K562 (cell line): ENCODE results near the gene FAM180B. TPM values are rescaled to one million over a fixed set of nuclear protein-coding genes. Genes with fewer than 3 reads are reported as not detected.

ENCODE experiments used
- ATAC-seq: fragments of 200-7000 bp; cut with Tn5 transposase; 3 replicates; pipeline ENCODE4 v1.9.1; 2020; ENCODE audit warnings: moderate library complexity
- BruUV-seq: library from RNA; stranded (reverse); fragments of 400-500 nt; replicated peaks from 2 replicates; lab custom pipeline; 2021; lab: Mats Ljungman, UMichigan
- CTCF ChIA-PET: fragments of 300-600 bp; formaldehyde crosslinking; extraction: SDS; loops from one replicate; lab custom pipeline; 2021; ENCODE audit warnings: low intra/inter-chr PET ratio; lab: Yijun Ruan, JAX
- POLR2A ChIA-PET: fragments of 300-600, 350-650 bp; sonication (Branson Sonifier 250); formaldehyde crosslinking; extraction: SDS; loops from one replicate; lab custom pipeline; 2021; ENCODE audit warnings: antibody characterized with exemption, inconsistent platforms; lab: Yijun Ruan, JAX
- DNase-seq, 4 experiments: peaks; one replicate each; pipeline versions ENCODE4 v3.0.0 to v3.0.0-alpha.2; 2011 to 2018; ENCODE audit warnings: low spot score in 3 of 4, mixed read lengths in 3 of 4; ENCODE audit errors: extremely low read depth in 1 of 4
- FAIRE-seq: peaks from 2 replicates; lab custom pipeline; 2011; peaks lifted over from hg19 to GRCh38; lab: Jason Lieb, UNC
- H2AFZ ChIP-seq: 2 replicates; pipeline ENCODE4 v1.6.0; 2011; ENCODE audit warnings: low read depth, low read length, control low read depth, inconsistent platforms
- H3K27ac ChIP-seq: fragments of 200-600 bp; 3 replicates; pipeline ENCODE4 v1.8.0; 2011; ENCODE audit warnings: low read depth, mild to moderate bottlenecking, control low read depth, inconsistent platforms, low read length, moderate library complexity, mixed read lengths; ENCODE audit errors: extremely low read depth
- H3K27me3 ChIP-seq, 2 experiments: fragments of 300-600 bp in 1 of 2; 2 replicates in 1 of 2; 3 replicates in 1 of 2; pipeline versions ENCODE4 v1.6.0 to v1.8.0; 2011; ENCODE audit warnings: inconsistent platforms in 2 of 2, low read length in 2 of 2, mild to moderate bottlenecking in 1 of 2, mixed read lengths in 1 of 2, moderate library complexity in 1 of 2; ENCODE audit not compliant: control insufficient read depth in 2 of 2, insufficient read depth in 2 of 2
- H3K36me3 ChIP-seq: fragments of 300-600 bp; 3 replicates; pipeline ENCODE4 v1.8.0; 2011; ENCODE audit warnings: mild to moderate bottlenecking, low read length, inconsistent platforms; ENCODE audit not compliant: control insufficient read depth, insufficient read depth
- H3K4me1 ChIP-seq, 2 experiments: fragments of 200-600 bp in 1 of 2; replicated peaks in 1 of 2; 2 replicates in 1 of 2; 3 replicates in 1 of 2; pipeline versions ENCODE4 v1.5.1 to v1.8.0; 2011; ENCODE audit warnings: inconsistent platforms in 2 of 2, low read length in 2 of 2, mild to moderate bottlenecking in 1 of 2, mixed read lengths in 1 of 2, moderate library complexity in 1 of 2; ENCODE audit not compliant: control insufficient read depth in 2 of 2, insufficient read depth in 2 of 2
- H3K4me2 ChIP-seq: 2 replicates; pipeline ENCODE4 v1.6.1; 2011; ENCODE audit warnings: low read length, control low read depth, inconsistent platforms, mixed read lengths; ENCODE audit not compliant: insufficient read depth
- H3K4me3 ChIP-seq: fragments of 200-600 bp; sonication (generic), shearing (Covaris generic); 2 replicates; pipeline ENCODE4 v1.5.1; 2016; ENCODE audit warnings: control low read depth, inconsistent platforms
- H3K79me2 ChIP-seq: fragments of 200-600 bp; 3 replicates; pipeline ENCODE4 v1.8.0; 2011; ENCODE audit warnings: low read length, inconsistent platforms; ENCODE audit not compliant: control insufficient read depth, insufficient read depth
- H3K9ac ChIP-seq, 2 experiments: 2 replicates each; pipeline versions ENCODE4 v1.6.0 to v1.6.1; 2011; ENCODE audit warnings: low read depth in 2 of 2, low read length in 2 of 2, control low read depth in 1 of 2, inconsistent platforms in 1 of 2, mild to moderate bottlenecking in 1 of 2, mixed read lengths in 1 of 2; ENCODE audit not compliant: insufficient read depth in 1 of 2
- H3K9me1 ChIP-seq: one replicate; pipeline ENCODE4 v1.6.0; 2011; ENCODE audit warnings: inconsistent platforms, mild to moderate bottlenecking, low read length, moderate library complexity; ENCODE audit not compliant: control insufficient read depth, insufficient read depth
- H3K9me3 ChIP-seq: replicated peaks from 2 replicates; pipeline ENCODE4 v1.5.1; 2011; ENCODE audit warnings: low read depth, low read length, inconsistent platforms; ENCODE audit not compliant: control insufficient read depth, insufficient read depth
- H4K20me1 ChIP-seq: replicated peaks from 2 replicates; pipeline ENCODE4 v1.6.1; 2011; ENCODE audit warnings: low read length, inconsistent platforms, mixed read lengths; ENCODE audit not compliant: control insufficient read depth, insufficient read depth
- KDM2B ChIP-seq: fragments of 250-450 bp; sonication (Bioruptor Pico); IDR thresholded peaks from 2 replicates; pipeline ENCODE4 v1.8.0; 2021; ENCODE audit warnings: mild to moderate bottlenecking, moderate library complexity
- MCM3 ChIP-seq: fragments of 450-650 bp; IDR thresholded peaks from 2 replicates; pipeline ENCODE4 v1.6.1; 2016
- STAG1 ChIP-seq: sonication (generic); formaldehyde crosslinking; IDR thresholded peaks from 2 replicates; pipeline ENCODE4 v1.5.0; 2020; ENCODE audit warnings: missing genetic modification reagents, borderline replicate concordance
- UBTF ChIP-seq, 2 experiments: IDR thresholded peaks; 2 replicates each; pipeline ENCODE4 v1.6.1; 2012; ENCODE audit warnings: improper control_type of control experiment in 2 of 2, low read depth in 2 of 2, low read length in 2 of 2, borderline replicate concordance in 1 of 2
- ZFX ChIP-seq: sonication (generic); formaldehyde crosslinking; IDR thresholded peaks from 2 replicates; pipeline ENCODE4 v1.8.0; 2022; ENCODE audit warnings: mild to moderate bottlenecking, missing genetic modification reagents, moderate library complexity
- ZNF232 ChIP-seq: sonication (generic); formaldehyde crosslinking; IDR thresholded peaks from 2 replicates; pipeline ENCODE4 v1.8.0; 2022; ENCODE audit warnings: mild to moderate bottlenecking, missing genetic modification reagents
- ZNF263 ChIP-seq: sonication (generic); formaldehyde crosslinking; IDR thresholded peaks from 2 replicates; pipeline ENCODE4 v1.8.0; 2022; ENCODE audit warnings: mild to moderate bottlenecking, missing genetic modification reagents, borderline replicate concordance
- WGBS: fragments of 100-300 bp; shearing (Covaris generic); methylation state at CpG from one replicate; pipeline ENCODE4 v1.1.6; 2016; ENCODE audit warnings: low coverage, mixed read lengths; ENCODE audit not compliant: insufficient coverage; ENCODE audit errors: missing lambda C conversion rate; 5-methylcytosine and 5-hydroxymethylcytosine counted together
- in situ Hi-C: fragments of 300-500 bp; cut with MboI; formaldehyde crosslinking; loops from 4 replicates; pipeline ENCODE4 v1.15.0; 2018; ENCODE audit warnings: inconsistent platforms, mixed read lengths
- intact Hi-C: fragments of 100-400 bp; cut with micrococcal nuclease; formaldehyde crosslinking; loops from 2 replicates; pipeline ENCODE4 v1.14.2; 2022
- polyA plus RNA-seq, 8 experiments: library from polyadenylated mRNA; depleted of rRNA in 4 of 8; stranded (reverse) in 5 of 8; unstranded in 3 of 8; fragments of >200 nt; fragmentation: Nextera tagmentation in 2 of 8; fragmentation: Illumina TruSeq in 1 of 8; extraction: Ambion mirVana in 2 of 8; extraction: Trizol in 1 of 8; gene quantifications; 2 replicates each; pipeline versions ENCODE4 v1.2.1 to v1.2.3, GENCODE V29; 2011 to 2014; ENCODE audit warnings: inconsistent platforms in 1 of 8, missing spikeins in 1 of 8
- total RNA-seq, 7 experiments: library from RNA; depleted of rRNA in 6 of 7; stranded (reverse); fragments of >200 nt in 6 of 7; fragmentation: Illumina TruSeq in 2 of 7; extraction: Trizol in 2 of 7; gene quantifications; 2 replicates each; pipeline versions ENCODE4 v1.2.1 to v1.2.3, GENCODE V29; 2011 to 2021; ENCODE audit warnings: low replicate concordance in 1 of 7

FAM180B gene
- total and polyA plus RNA-seq, 9 of the 15 experiments (the other 6 are each of a cell fraction or from before 2014, with no cell fraction given), result 0.05 to 0.14 TPM; not detected in 7

DNA sequence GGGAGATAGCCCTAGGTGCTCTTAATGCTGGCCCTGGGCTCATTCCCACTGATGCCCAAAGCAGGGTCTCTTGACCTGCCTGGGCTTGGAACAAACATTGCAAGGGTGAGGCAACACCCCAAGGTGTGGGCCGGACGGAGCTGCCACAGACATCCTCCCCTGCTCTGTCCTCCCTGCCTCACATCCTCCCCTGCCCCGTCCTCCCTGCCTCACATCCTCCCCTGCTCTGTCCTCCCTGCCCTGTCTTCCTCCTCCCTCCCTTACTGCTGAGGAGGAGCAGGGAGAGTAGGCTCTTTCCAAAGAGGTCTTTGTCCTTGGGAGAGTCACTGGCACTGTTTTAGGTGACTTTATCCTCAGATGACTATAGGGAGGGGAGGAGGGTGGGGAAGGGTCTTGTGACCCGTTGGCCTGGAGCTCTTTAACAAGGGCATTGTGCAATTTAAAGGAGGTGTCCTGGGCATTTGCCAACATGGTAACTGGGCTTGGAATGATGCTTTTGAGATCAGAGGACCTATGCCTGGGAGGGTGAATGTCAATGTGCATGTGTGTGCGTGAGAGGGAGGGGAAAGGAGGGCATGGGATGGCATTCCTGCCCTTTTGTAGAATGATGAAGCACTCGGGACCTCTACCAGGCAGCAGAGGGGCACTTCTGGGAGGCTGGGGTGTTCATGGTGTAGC is 700 bp downstream of the FAM180B start:
- TF ChIP-seq ZNF263 (CRISPR knock-in tag), result peak; percentile 90
- no peak for TF ChIP-seq ZNF232 (CRISPR knock-in tag)
- TF ChIP-seq ZFX (CRISPR knock-in tag), result no peak
- TF ChIP-seq STAG1 (CRISPR knock-in tag), result no peak
- no peak for TF ChIP-seq UBTF (IDR thresholded peaks at IDR 0.05; ENCODE audit: borderline replicate concordance in 1 of 2, low read depth in 2 of 2, low read length in 2 of 2)
- no peak for TF ChIP-seq KDM2B (CRISPR knock-in tag)
- TF ChIP-seq MCM3, result no peak
- DNase-seq, result no peak
- POLR2A ChIA-PET, result interaction anchor here (0.6 to 4.2 kb wide), 8 partner anchors 8 to 74 kb away, joined by 3 to 35 read pairs (median 4); partner anchors contain the start of gene C1QTNF4
- no peaks in the 10 kb centered on the region for H3K9me3 ChIP-seq
- in situ Hi-C loops, result no loop called here
- no peaks in the 10 kb centered on the region for H4K20me1 ChIP-seq
- no peak for FAIRE-seq
- H3K27ac ChIP-seq, result no peak overlapping the region
- peaks cover 31% of the 10 kb centered on the region; the same call in 2 of the 3 replicates for H3K36me3 ChIP-seq
- no TSS peak for BruUV-seq
- intact Hi-C loops, result no loop called here
- peaks cover 2% of the 10 kb centered on the region; the same call in 1 of the 3 replicates for H3K79me2 ChIP-seq
- H2AFZ ChIP-seq, result no peak overlapping the region
- H3K27me3 ChIP-seq, result 0 out of 5 replicates have a peak, but pooled peaks cover 0 to 2% of the 10 kb centered on the region in 2 experiments
- peaks cover 0 to 14% of the 10 kb centered on the region in 2 experiments; a peak in 1 of 5 replicates for H3K4me1 ChIP-seq
- no peak overlapping the region for H3K4me2 ChIP-seq
- H3K9me1 ChIP-seq, result no peaks in the 10 kb centered on the region
- ATAC-seq, result no peak
- 49% methylated on average over 6 of the region's 6 CpGs for WGBS
- peak overlapping the region in 1 of 2 experiments; percentile 0; a peak in 1 of 4 replicates for H3K9ac ChIP-seq
- CTCF ChIA-PET, result no interaction called here
- H3K4me3 ChIP-seq, result no peak overlapping the region
